HFFc6 (cell line): Measurements from ENCODE around the gene COPS2. TPM values are rescaled to one million over a fixed set of nuclear protein-coding genes. Genes with fewer than 3 reads are reported as not detected.

Experiments
- DNase-seq: peaks from one replicate; pipeline ENCODE4 v3.0.0-alpha.2; 2018
- H3K27ac Mint-ChIP-seq: 2 replicates; pipeline ENCODE4 v1.8.0; 2020; ENCODE audit warnings: mild to moderate bottlenecking, mixed read lengths
- H3K27me3 Mint-ChIP-seq: 2 replicates; pipeline ENCODE4 v1.8.0; 2021; ENCODE audit warnings: mild to moderate bottlenecking, moderate library complexity, mixed read lengths; ENCODE audit not compliant: insufficient read depth
- H3K36me3 Mint-ChIP-seq: 2 replicates; pipeline ENCODE4 v1.8.0; 2021; ENCODE audit warnings: low read depth, mixed read lengths
- H3K4me1 Mint-ChIP-seq: 2 replicates; pipeline ENCODE4 v1.8.0; 2020; ENCODE audit warnings: low read depth, mixed read lengths
- H3K4me3 Mint-ChIP-seq: 2 replicates; pipeline ENCODE4 v1.8.0; 2020; ENCODE audit warnings: mild to moderate bottlenecking, moderate library complexity, mixed read lengths
- H3K9me3 Mint-ChIP-seq: 2 replicates; pipeline ENCODE4 v1.8.0; 2020; ENCODE audit warnings: mild to moderate bottlenecking, mixed read lengths
- long read RNA-seq: library from polyadenylated mRNA; unstranded; transcript quantifications from one replicate; pipeline ENCODE4 v2.0.0, GENCODE V29; 2019
- total RNA-seq, 6 experiments: library from RNA; stranded (reverse); fragmentation: NEBNext Ultra II Directional; extraction: Animal tissue kit (Norgen Biotek cat#: 25700); gene quantifications; 2 replicates in 1 of 6; 3 replicates in 5 of 6; pipeline ENCODE4 v1.2.3, GENCODE V29; 2021
- TF ChIP-seq, protein P1 (sequence below): fragments of 200-600 bp; sonication (generic); IDR thresholded peaks from 2 replicates; pipeline ENCODE4 v1.5.0; 2021; ENCODE audit warnings: antibody characterized with exemption, mild to moderate bottlenecking

COPS2 gene
- total RNA-seq: 100 to 1,000 TPM; 116 to 126 (median 122) TPM
- long read RNA-seq, full-length matches to known transcripts: 105 of 131 reads
- long read RNA-seq, partial matches to known transcripts: 18 of 131 reads
- long read RNA-seq, other reads (novel, unspliced or antisense): 8 of 131 reads

GRCh38 chr15:49155110-49155833, at the start of gene COPS2:
TSS of gene COPS2 (minus strand) at chr15:49155599. CDS start at chr15:49155578, 21 bp downstream.
- peaks cover 56% of the 10 kb centered on the region for H3K4me1 Mint-ChIP-seq
- H3K36me3 Mint-ChIP-seq: peaks cover 28% of the 10 kb centered on the region
- H3K9me3 Mint-ChIP-seq: no peaks in the 10 kb centered on the region
- H3K27me3 Mint-ChIP-seq: peaks cover 2% of the 10 kb centered on the region
- H3K27ac Mint-ChIP-seq: peak within 1 kb of the TSS; percentile 99
- TF ChIP-seq, protein P1, sequence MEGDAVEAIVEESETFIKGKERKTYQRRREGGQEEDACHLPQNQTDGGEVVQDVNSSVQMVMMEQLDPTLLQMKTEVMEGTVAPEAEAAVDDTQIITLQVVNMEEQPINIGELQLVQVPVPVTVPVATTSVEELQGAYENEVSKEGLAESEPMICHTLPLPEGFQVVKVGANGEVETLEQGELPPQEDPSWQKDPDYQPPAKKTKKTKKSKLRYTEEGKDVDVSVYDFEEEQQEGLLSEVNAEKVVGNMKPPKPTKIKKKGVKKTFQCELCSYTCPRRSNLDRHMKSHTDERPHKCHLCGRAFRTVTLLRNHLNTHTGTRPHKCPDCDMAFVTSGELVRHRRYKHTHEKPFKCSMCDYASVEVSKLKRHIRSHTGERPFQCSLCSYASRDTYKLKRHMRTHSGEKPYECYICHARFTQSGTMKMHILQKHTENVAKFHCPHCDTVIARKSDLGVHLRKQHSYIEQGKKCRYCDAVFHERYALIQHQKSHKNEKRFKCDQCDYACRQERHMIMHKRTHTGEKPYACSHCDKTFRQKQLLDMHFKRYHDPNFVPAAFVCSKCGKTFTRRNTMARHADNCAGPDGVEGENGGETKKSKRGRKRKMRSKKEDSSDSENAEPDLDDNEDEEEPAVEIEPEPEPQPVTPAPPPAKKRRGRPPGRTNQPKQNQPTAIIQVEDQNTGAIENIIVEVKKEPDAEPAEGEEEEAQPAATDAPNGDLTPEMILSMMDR: no peak
- H3K4me3 Mint-ChIP-seq: peak within 1 kb of the TSS; percentile 100
- DNase-seq: peak; percentile 99

DNA sequence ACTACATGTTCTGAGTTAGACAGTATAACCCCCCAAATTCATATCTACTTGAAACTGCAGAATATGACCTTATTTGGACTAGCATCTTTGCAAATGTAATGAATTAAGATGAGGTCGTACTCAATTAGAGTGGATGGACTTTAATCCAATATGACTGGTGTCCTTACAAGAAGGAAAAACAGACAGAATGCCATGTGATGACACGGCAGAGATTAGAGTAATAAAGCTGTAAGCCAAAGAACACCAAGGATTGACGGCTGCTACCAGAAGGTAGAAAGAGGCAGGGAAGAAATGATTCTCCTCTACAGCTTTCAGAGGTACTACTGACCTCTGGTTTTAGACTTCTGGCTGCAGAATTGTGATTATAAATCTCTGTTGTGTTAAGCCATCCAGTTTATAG, 44.9 kb upstream of the COPS2 start:
- Mint-ChIP-seq H3K4me3 (no peak overlapping the region), H3K9me3 (no peaks in the 10 kb centered on the region; the same call in 1 of the 2 replicates), H3K27ac (no peak overlapping the region), H3K4me1 (peaks cover 15% of the 10 kb centered on the region; the same call in 1 of the 2 replicates), H3K36me3 (peaks cover 32% of the 10 kb centered on the region), H3K27me3 (no peaks in the 10 kb centered on the region)
- no peak for DNase-seq
- TF ChIP-seq, protein P1: no peak

- TF ChIP-seq, protein P1: no peak
- Mint-ChIP-seq H3K4me3 (no peak overlapping the region), H3K9me3 (no peaks in the 10 kb centered on the region), H3K27ac (0 out of 2 replicates have a peak overlapping the region, but pooled peaks have one; percentile 3), H3K36me3 (peaks cover 25% of the 10 kb centered on the region), H3K27me3 (no peaks in the 10 kb centered on the region), H3K4me1 (peaks cover 16% of the 10 kb centered on the region; the same call in 1 of the 2 replicates)
- DNase-seq: no peak
Measured at GRCh38 chr15:49199666-49200065, 44.3 kb upstream of the COPS2 start.

GRCh38 chr15:49196856-49197255, 41.5 kb upstream of the COPS2 start:
- no peaks in the 10 kb centered on the region for H3K27me3 Mint-ChIP-seq
- no peak overlapping the region for H3K27ac Mint-ChIP-seq
- peaks cover 5% of the 10 kb centered on the region for H3K36me3 Mint-ChIP-seq
- TF ChIP-seq, protein P1: no peak
- peaks cover 16% of the 10 kb centered on the region; the same call in 1 of the 2 replicates for H3K4me1 Mint-ChIP-seq
- DNase-seq: no peak
- no peaks in the 10 kb centered on the region for H3K9me3 Mint-ChIP-seq
- no peak overlapping the region for H3K4me3 Mint-ChIP-seq

GRCh38 chr15:49191892-49192291, 36.5 kb upstream of the COPS2 start:
- Mint-ChIP-seq H3K27me3 (no peaks in the 10 kb centered on the region), H3K27ac (no peak overlapping the region), H3K9me3 (no peaks in the 10 kb centered on the region), H3K4me1 (peaks cover 28% of the 10 kb centered on the region), H3K4me3 (no peak overlapping the region), H3K36me3 (no peaks in the 10 kb centered on the region)
- TF ChIP-seq, protein P1: no peak
- no peak for DNase-seq
